KOPT-K1 (cell line): ENCODE results near the gene PLK3.
"Not testable (repeated sequence)": the region's sequence is repeated elsewhere in the genome, so short reads cannot be mapped to it uniquely, and the experiment has no call there.

Experiments used
- H3K27ac ChIP-seq: fragments of 200-600 bp; sonication (generic); 2 replicates; pipeline ENCODE4 v1.5.1; 2016; ENCODE audit warnings: antibody characterized with exemption, mild to moderate bottlenecking, low read depth, low read length; ENCODE audit not compliant: poor library complexity, severe bottlenecking
- H3K36me3 ChIP-seq: fragments of 200-600 bp; sonication (generic); 2 replicates; pipeline ENCODE4 v1.5.1; 2017; ENCODE audit warnings: antibody characterized with exemption, mild to moderate bottlenecking, low read length, moderate library complexity; ENCODE audit not compliant: insufficient read depth
- H3K9me3 ChIP-seq: fragments of 200-600 bp; sonication (generic); 2 replicates; pipeline ENCODE4 v1.5.1; 2017; ENCODE audit warnings: antibody characterized with exemption, low read length, mild to moderate bottlenecking; ENCODE audit not compliant: insufficient read depth, poor library complexity, severe bottlenecking

Gene PLK3

DNA sequence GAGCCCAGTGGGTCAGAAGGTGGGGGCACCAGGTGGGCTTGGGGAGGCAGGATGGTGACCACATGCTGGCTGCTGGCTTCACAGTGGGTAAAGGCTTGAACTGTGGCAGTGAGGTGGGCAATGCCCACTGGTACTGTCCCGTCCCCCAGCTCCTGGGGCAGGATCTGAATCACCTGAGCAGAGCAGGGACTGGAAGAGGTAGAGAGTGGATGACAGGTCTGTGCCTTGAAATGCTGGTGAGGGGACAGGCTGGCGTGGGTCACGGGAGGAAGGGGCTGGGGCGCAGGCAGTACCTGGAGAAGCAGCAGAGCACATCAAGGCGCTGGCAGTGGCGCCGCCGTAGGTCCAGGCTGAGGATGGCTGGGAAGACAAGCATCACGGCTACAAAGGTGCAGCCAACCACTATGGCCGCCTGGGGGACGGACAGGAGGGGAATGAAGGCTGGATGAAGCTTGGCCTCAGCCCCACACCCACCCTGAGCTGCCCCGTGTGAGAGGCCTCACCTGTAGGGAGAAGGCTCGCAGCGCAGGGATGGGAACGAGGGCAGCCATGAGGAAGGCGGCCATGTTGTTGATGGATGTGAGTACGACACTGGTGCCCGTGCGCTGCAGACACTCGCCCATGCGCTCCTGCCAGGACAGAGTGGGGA lies 27.9 kb downstream of the PLK3 start:
- Histone ChIP-seq H3K9me3 (no peaks in the 10 kb centered on the region), H3K27ac (no peak overlapping the region), H3K36me3 (no peaks in the 10 kb centered on the region)

DNA sequence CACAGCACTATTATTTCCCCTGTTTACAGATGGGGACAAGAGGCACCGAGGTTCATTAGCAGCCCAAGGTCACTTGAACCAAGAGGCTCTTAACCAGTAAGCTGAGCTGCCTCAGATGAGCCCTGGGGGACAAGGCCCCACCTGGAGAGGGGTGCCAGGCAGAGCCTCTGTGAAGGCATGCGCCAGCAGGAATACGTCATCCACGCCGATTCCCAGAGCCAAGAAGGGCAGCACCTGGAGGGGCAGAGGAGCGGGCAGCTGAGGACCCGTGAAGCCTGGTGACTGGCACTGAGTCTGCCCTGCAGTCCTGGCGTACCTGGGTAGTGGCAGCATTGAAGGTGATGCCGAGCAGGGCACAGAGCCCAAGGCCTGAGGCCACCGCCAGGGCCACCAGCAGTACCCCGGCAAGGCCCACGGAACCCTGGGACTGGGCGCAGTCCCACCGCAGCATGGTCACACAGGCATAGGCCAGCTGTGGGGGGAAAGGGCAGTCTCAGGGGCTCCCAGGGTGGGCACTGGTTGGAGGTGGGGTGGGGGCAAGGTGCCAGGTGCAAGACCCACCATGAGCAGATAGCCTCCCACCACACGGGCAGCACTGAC lies 28.8 kb downstream of the PLK3 start:
- no peaks in the 10 kb centered on the region for H3K36me3 ChIP-seq
- H3K27ac ChIP-seq = no peak overlapping the region
- no peaks in the 10 kb centered on the region for H3K9me3 ChIP-seq

GRCh38 chr1:44829506-44830384 lies 29.6 kb downstream of the PLK3 start:
- Histone ChIP-seq H3K27ac (no peak overlapping the region), H3K9me3 (no peaks in the 10 kb centered on the region), H3K36me3 (no peaks in the 10 kb centered on the region)

- Histone ChIP-seq H3K36me3 (no peaks in the 10 kb centered on the region), H3K9me3 (no peaks in the 10 kb centered on the region), H3K27ac (no peak overlapping the region)
Measured at GRCh38 chr1:44830900-44831304, 30.7 kb downstream of the PLK3 start.

- Histone ChIP-seq H3K27ac (no peak overlapping the region), H3K9me3 (no peaks in the 10 kb centered on the region), H3K36me3 (no peaks in the 10 kb centered on the region)
Measured at GRCh38 chr1:44831516-44831915, 31.3 kb downstream of the PLK3 start.

GRCh38 chr1:44832056-44832705 lies 32.0 kb downstream of the PLK3 start:
- H3K36me3 ChIP-seq = no peaks in the 10 kb centered on the region
- no peak overlapping the region for H3K27ac ChIP-seq
- H3K9me3 ChIP-seq = no peaks in the 10 kb centered on the region

DNA sequence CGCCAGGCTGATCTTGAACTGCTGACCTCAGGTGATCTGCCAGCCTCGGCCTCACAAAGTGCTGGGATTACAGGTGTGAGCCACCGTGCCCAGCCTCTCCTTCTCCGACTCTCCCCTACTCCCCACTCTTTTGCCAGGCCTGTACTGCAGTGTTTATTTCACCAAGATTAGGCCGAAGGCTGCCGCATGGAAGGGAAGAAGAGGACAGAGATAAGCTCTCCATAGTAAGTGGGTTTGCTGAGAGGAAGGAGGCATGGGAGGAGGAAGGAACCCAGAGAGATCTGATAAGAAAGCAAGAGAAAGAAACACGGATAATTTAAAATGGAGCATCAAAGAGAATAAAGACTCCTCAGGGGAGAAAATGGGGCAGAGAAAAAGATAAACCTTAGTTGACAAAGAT lies 34.2 kb downstream of the PLK3 start:
- H3K27ac ChIP-seq = no peak overlapping the region
- H3K36me3 ChIP-seq = no peaks in the 10 kb centered on the region
- H3K9me3 ChIP-seq = no peaks in the 10 kb centered on the region

- no peaks in the 10 kb centered on the region for H3K36me3 ChIP-seq
- no peak overlapping the region for H3K27ac ChIP-seq
- H3K9me3 ChIP-seq = no peaks in the 10 kb centered on the region
Measured at GRCh38 chr1:44835738-44836675, 35.8 kb downstream of the PLK3 start.

DNA sequence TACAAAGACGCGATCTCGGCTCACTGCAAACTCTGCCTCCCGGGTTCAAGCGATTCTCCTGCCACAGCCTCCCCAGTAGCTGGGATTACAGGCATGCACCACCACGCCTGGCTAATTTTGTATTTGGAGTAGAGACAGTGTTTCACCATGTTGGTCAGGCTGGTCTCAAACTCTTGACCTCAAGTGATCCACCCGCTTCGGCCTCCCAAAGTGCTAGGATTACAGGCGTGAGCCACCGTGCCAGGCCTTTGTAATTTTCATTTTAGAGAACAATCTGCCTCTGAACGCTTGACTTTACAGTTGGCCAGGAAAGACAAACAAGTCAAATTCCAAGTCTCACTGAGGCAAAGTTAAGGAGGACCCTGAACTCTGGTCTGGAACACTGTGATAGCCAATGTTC lies 38.1 kb downstream of the PLK3 start:
- not testable (repeated sequence) for H3K9me3 ChIP-seq, H3K36me3 ChIP-seq, H3K27ac ChIP-seq

DNA sequence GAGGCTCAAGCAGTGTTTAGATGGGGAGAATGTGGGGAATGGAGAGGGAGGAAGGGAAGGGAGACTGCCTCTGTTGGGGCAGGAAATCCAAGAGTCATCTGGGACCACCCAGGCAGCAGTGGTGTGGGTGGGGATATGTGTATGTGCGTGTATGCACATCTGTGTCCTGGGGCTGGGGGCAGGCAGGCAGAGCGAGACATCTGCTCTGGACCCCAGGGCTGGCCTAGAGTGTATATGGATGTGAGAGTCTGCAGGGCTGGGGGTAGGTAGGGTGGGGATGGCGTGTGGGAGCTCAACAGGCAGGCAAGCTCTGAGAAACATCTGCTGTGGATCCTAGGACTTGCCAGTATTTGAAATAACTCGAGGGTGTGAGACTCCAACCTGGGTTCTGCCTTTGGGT lies 39.4 kb downstream of the PLK3 start:
- H3K36me3 ChIP-seq = no peaks in the 10 kb centered on the region
- no peak overlapping the region for H3K27ac ChIP-seq
- no peaks in the 10 kb centered on the region for H3K9me3 ChIP-seq

GRCh38 chr1:44842486-44842861 lies 42.3 kb downstream of the PLK3 start:
- Histone ChIP-seq H3K27ac (no peak overlapping the region), H3K9me3 (no peaks in the 10 kb centered on the region), H3K36me3 (no peaks in the 10 kb centered on the region)

DNA sequence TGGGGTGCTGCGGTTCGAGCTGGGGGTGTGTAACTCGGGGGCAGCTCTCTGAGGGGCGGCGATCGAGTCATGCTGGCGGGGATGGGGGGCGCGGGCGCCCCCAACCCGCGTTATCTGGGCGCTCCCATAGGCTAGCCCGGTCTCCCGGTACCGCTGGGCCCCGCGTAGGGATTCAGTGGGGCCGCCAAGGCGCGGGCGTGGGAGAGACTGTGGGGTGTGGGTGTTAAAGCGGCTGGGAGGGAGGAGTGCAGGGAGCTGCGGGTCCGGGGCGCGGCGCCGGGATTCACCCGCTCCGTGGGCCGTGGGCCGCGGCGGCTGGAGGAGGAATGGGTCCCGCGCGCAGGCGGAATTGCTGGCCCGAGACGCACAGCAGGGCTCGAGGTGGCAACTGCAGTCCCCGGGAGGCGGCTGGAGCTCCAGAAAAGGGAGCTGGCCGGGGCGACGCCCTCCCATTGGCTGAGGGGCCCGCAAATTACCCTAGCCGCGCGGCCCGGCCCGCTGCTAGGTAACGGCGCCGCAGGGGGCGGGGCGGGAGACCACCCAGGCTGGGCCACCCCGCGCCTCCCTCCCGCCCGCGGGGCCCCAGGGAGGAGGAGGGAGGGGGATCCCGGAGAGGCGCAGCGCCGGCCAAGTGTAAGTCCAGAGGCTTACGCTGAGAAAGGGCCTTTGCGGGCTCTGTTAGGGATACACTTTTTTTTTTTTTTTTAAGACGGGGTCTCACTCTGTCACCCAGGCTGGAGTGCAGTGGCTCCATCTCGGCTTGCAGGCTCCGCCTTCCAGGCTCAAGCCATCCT lies 42.9 kb downstream of the PLK3 start, which contains the start of gene PTCH2:
TSS of gene PTCH2 (minus strand) at position 392 of the 794 bp plus-strand sequence. CDS start at position 71, 321 bp downstream.
- Histone ChIP-seq H3K36me3 (no peaks in the 10 kb centered on the region), H3K9me3 (no peaks in the 10 kb centered on the region), H3K27ac (no peak within 1 kb of the TSS)

- no peaks in the 10 kb centered on the region for H3K9me3 ChIP-seq
- H3K36me3 ChIP-seq = peaks cover 7% of the 10 kb centered on the region; the same call in 1 of the 2 replicates
- H3K27ac ChIP-seq = no peak overlapping the region
Measured at GRCh38 chr1:44846985-44847384, 46.8 kb downstream of the PLK3 start.
